HG03280 (cell line): ENCODE results near the gene PGAP6.
"Not testable (repeated sequence)": the region's sequence is repeated elsewhere in the genome, so short reads cannot be mapped to it uniquely, and the experiment has no call there.

ENCODE experiments used
- ATAC-seq: cut with Tn5 transposase; IDR thresholded peaks from one replicate; pipeline ENCODE4 v1.9.1; 2021; ENCODE audit warnings: mild to moderate bottlenecking, moderate library complexity; ENCODE audit not compliant: unreplicated experiment

Gene PGAP6

DNA sequence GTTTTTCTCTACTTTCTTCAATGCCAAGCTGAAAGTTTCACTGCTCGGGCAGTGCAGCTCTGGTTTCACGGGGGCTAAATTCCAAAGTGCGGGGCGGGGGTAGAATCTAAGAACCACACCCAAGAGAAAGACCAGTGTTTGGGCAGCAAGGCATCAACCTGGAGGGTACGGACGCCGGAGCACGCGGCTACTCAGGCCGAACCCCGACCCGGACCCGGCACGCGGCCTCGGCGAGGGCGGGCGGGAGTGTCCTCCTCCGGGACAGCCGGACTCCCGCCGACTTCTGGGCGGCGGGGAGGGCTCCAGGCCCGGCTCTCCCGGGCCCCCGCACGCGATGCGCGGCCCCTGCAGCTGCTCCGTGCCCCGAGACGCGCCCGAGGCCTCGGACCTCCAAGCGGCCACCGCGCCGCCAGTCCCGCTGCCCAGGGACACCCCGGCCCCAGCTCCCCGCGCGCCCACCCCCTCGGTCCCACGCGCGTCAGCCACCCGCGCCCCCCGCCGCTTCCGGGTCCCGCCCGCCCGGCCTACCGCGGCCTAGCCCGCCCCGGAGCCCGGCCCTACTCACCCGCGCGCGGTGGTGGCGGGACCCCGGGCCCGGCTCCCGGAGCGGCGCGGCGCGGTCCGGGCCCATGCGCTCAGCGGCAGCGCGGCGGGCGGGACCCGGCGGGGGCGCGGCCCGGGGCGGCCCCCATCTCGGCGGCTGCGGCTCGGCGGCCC is 29.8 kb downstream of the PGAP6 start:
- ATAC-seq = peak; percentile 26

- ATAC-seq = no peak
Observed at GRCh38 chr16:350203-350602, 31.6 kb downstream of the PGAP6 start.

DNA sequence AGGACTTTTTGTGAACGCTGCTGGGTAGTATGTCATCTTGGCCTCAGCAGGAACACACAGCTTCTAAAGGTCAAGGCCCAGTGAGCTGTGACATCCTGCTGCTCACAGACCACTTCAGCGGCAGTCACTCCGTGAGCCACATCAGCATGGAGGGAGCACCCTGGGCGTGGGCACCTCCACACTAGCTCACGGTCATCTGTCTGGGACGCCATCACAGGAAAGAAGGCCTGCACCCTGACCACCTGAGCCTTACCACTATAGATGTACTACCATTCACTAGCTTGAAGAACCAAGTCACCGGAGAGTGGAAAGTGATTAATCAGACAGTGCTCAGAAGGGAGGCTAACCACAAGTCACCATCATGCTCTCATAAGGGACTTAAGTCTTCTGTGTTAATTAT is 32.6 kb downstream of the PGAP6 start:
- ATAC-seq = no peak

DNA sequence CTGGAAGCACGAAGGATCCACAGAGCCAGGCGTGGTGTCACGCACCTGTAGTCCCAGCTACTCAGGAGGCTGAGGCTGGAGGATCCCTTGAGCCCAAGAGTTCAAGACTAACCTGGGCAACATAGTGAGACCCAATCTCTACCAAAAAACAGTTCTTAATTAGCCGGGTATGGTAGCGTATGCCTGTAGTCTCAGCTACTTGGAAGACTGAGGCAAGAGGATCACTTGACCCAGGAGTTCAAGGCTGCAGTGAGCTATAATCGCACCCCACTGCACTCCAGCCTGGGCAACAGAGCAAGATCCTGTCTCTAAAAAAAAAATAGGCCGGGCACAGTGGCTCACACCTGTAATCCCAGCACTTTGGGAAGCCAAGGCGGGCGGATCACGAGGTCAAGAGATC is 33.3 kb downstream of the PGAP6 start:
- not testable (repeated sequence) for ATAC-seq

GRCh38 chr16:347203-347602 is 34.6 kb downstream of the PGAP6 start:
- no peak for ATAC-seq

GRCh38 chr16:346587-346986 is 35.2 kb downstream of the PGAP6 start:
- ATAC-seq = no peak

DNA sequence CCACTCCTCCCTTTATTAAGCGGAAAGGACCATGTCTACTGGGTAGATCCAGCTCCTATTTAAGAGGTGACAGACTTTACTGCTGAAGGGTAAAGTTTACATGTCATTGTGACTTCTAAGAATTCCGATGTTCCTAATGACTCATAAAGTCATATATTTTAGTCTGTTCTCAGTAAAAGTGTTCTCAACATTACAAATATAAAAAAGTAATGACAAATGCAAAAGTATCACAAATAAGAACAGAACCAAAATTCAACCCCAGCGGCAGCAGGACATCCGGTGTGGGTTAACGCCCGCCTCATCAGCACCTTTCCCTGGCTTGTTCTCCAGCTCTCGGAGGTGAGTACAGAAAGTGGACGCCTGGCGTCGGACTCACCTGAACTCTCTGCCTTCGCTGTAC is 36.0 kb downstream of the PGAP6 start:
- ATAC-seq = no peak

DNA sequence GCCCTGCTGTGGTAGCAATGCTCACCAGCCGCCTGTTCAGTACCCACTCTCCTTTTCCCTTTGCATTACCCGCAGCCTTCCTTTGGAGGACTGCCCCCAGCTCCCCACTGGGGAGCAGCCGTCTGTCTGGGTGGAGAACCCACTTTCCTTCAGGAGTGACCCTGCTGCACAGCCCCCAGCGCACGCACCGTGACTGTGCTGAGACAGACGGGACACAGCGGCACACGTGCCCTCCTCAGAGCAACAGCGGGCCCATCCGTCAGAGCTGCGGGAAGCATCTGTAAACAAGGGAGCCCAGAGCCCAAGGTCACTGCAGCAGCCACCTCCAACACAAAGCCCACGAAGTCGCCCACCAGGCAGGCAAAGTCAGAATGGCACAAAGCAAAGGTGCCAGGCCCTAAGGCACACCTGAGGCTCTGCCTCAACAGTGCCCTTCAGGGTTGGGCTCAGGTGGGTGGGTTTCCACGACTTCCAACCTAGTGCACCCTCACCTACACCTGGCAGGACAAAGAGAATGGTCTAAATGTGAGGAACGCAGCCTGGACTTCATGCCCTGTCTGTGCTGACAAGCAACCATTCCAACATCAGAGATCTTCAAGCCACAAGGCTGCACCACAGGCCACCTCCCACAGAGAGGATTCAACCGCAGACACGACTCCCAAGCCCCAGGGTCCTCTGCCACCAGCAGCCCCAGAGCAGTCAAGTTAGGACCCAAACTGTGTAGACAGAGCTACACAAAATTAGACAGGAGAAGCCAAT is 39.1 kb downstream of the PGAP6 start:
- no peak for ATAC-seq

GRCh38 chr16:341974-342336 is 39.8 kb downstream of the PGAP6 start:
- ATAC-seq = not testable (repeated sequence)

DNA sequence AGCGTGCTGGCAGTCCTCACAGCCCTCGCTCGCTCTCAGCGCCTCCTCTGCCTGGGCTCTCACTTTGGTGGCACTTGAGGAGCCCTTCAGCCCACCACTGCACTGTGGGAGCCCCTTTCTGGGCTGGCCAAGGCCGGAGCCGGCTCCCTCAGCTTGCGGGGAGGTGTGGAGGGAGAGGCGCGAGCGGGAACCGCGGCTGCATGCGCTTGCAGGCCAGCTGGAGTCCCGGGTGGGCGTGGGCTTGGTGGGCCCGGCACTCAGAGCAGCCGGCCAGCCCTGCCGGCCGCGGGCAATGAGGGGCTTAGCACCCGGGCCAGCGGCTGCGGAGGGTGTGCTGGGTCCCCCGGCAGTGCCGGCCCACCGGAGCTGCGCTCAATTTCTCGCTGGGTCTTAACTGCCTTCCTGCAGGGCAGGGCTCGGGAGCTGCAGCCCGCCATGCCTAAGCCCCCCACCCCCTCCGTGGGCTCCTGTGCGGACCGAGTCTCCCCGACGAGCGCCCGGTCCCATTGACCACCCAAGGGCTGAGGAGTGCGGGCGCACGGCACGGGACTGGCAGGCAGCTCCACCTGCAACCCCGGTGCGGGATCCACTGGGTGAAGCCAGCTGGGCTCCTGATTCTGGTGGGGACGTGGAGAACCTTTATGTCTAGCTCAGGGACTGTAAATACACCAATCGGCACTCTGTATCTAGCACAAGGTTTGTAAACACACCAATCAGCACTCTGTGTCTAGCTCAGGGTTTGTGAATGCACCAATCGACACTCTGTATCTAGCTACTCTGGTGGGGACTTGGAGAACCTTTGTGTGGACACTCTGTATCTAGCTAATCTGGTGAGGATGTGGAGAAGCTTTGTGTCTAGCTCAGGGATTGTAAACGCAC is 40.4 kb downstream of the PGAP6 start:
- ATAC-seq = not testable (repeated sequence)

GRCh38 chr16:340370-341091 is 41.2 kb downstream of the PGAP6 start:
- no peak for ATAC-seq

DNA sequence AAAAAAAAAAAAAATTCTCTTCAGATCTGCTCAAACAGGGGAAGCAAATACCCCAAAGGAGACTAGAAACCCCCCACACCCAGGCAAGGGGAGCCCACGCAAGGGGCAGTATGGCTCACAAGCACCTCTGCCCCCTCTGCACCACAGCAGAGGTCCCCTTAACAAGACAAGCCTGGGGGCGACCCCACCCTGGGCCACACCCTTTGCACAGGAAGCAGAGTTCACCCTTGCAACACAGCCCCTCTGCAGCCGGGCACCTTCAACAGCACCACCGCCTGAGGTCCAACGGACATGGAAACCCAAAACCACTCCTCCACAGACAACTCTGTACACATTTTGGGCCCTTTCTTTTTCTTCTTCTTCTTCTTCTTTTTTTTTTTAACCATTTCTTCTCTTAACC is 42.1 kb downstream of the PGAP6 start:
- no peak for ATAC-seq

DNA sequence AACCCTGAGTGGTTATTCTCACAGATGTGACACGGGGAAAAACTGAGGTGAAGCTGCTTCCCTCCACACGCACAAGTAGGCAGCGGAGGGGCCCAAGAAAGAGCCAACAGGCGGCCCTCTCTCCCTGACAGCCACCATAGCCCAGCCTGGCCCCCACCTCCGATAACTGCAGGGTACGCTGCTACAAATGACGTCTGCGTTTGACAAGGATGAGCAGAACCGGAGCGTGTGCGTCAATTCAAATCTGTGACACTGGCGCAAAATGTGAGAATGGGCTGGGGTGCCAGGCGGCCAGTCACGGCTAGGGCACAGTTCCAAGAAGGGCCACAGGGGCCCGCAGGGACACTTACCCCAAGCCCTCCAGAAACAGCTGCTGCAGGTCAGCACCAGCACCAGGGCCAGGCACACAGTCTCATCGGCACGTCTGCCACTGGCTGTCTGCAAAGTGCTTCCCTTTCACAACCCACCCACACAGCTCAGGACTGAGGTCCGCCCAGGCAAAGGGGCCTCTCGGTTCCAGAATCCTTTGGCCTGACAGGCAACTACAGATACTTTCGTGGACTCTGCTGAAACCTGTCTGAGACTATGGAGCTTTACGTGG is 43.7 kb downstream of the PGAP6 start:
- ATAC-seq = no peak

- no peak for ATAC-seq
Observed at GRCh38 chr16:337437-337836, 44.3 kb downstream of the PGAP6 start.

DNA sequence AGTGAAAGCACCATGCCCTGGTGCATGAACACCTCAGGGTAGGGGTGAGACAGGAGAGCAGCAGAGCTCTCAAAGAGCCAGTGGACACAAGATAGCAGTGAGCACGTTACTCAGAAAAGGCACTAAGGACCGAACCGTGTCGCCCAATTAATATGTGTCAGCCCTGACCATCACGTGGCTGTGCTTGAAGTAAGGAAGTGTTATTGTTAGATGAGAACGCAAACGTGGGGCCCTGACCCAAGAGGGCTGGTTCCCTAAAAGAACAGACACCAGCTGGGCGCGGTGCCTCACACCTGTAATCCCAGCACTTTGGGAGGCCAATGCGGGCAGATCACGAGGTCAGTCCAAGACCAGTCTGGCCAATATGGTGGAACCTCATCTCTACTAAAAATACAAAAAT is 45.5 kb downstream of the PGAP6 start:
- ATAC-seq = no peak

DNA sequence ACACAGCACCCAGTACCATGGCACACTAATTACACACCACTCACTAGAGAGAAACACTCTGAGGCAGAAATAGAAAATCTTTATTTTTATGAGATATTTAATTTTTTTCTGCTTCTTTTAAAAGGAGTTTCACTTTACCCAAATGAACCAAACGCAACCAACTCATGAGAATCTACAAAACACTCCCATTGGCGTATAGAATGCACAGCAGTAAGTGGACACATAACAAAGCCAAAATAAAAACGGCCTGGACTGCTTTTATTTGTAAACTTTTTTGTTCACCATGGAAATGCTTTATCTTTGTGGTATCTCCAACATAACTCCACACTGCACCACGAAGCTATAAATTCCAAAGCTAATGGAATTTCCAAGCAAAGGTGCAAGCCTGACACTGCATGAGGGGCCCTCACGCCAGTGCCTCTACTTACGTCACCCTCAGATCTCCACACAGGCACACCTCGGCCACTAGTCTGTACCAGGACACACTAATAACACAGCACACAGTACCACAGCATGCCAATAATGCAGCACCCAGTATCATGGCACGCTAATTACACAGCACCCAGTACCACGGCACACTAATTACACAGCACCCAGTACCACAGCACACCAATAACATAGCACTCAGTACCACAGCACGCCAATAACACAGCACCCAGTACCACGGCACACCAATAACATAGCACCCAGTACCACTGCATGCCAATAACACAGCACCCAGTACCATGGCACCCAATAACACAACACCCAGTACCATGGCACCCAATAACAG is 46.7 kb downstream of the PGAP6 start:
- not testable (repeated sequence) for ATAC-seq

DNA sequence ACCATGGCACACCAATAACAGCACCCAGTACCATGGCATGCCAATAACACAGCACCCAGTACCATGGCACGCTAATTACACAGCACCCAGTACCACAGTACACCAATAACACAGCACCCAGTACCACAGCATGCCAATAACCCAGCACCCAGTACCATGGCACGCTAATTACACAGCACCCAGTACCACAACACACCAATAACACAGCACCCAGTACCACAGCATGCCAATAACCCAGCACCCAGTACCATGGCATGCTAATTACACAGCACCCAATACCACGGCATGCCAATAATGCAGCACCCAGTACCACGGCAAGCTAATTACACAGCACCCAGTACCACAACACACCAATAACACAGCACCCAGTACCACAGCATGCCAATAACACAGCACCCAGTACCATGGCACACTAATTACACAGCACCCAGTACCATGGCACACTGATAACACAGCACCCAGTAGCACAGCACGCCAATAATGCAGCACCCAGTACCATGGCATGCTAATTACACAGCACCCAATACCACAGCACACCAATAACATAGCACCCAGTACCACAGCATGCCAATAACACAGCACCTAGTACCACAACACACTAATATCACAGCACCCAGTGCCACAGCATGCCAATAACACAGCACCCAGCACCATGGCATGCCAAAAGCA is 47.5 kb downstream of the PGAP6 start:
- ATAC-seq = not testable (repeated sequence)

GRCh38 chr16:333406-334094 is 48.2 kb downstream of the PGAP6 start:
- ATAC-seq = no peak
